GM18502 (cell line): ENCODE results near the gene FBXO17.
"Not testable (repeated sequence)": the region's sequence is repeated elsewhere in the genome, so short reads cannot be mapped to it uniquely, and the experiment has no call there.

Experiments used
- ATAC-seq: cut with Tn5 transposase; IDR thresholded peaks from one replicate; pipeline ENCODE4 v1.9.1; 2021; ENCODE audit warnings: mild to moderate bottlenecking; ENCODE audit not compliant: unreplicated experiment, poor library complexity

FBXO17 gene

GRCh38 chr19:38980583-38981374 lies 5.2 kb upstream of the FBXO17 start:
- ATAC-seq, result no peak

GRCh38 chr19:38979812-38980211 lies 4.3 kb upstream of the FBXO17 start:
- no peak for ATAC-seq

GRCh38 chr19:38978326-38978689 lies 2.8 kb upstream of the FBXO17 start:
- no peak for ATAC-seq

GRCh38 chr19:38977445-38978325 lies 2.1 kb upstream of the FBXO17 start:
- peak; percentile 83 for ATAC-seq

GRCh38 chr19:38975861-38976271 lies 324 bp upstream of the FBXO17 start:
- no peak for ATAC-seq

- ATAC-seq, result no peak
Measured at GRCh38 chr19:38974624-38975213, 823 bp downstream of the FBXO17 start.

- ATAC-seq, result no peak
Measured at GRCh38 chr19:38971672-38972071, 3.9 kb downstream of the FBXO17 start.

- ATAC-seq, result no peak
Measured at GRCh38 chr19:38970664-38971532, 4.6 kb downstream of the FBXO17 start.

- ATAC-seq, result not testable (repeated sequence)
Measured at GRCh38 chr19:38966149-38966548, 9.4 kb downstream of the FBXO17 start.

GRCh38 chr19:38964738-38965137 lies 10.8 kb downstream of the FBXO17 start:
- no peak for ATAC-seq

- no peak for ATAC-seq
Measured at GRCh38 chr19:38959618-38960017, 15.9 kb downstream of the FBXO17 start.

GRCh38 chr19:38958301-38958700 lies 17.2 kb downstream of the FBXO17 start:
- ATAC-seq, result no peak

GRCh38 chr19:38956264-38956663 lies 19.3 kb downstream of the FBXO17 start:
- ATAC-seq, result no peak

- ATAC-seq, result no peak
Measured at GRCh38 chr19:38953677-38954076, 21.9 kb downstream of the FBXO17 start.

- no peak for ATAC-seq
Measured at GRCh38 chr19:38952395-38953165, 23.0 kb downstream of the FBXO17 start.

GRCh38 chr19:38951187-38951586 lies 24.4 kb downstream of the FBXO17 start:
- ATAC-seq, result no peak

- peak; percentile 78 for ATAC-seq
Measured at GRCh38 chr19:38949580-38950367, 25.8 kb downstream of the FBXO17 start.

- no peak for ATAC-seq
Measured at GRCh38 chr19:38946229-38947010, 29.1 kb downstream of the FBXO17 start.
